ENCODE data around the gene ARHGEF1.

The ARHGEF1 gene

DNA sequence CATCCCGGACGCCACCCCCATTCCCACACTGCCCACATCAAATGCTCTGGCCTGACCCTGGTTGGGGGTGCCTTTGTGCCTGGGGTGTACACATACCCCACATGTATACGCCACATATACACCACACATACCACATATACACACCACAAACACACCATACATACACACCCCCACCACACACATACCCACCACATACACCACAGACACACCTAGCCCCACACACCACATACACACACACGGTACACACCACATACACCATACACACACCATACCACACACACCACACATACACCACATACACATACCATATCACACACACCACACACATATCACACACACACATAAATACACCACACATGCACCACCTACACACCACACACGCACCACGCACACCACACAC is 35.1 kb downstream of the ARHGEF1 start:
- DNase-seq (ENCODE audit: low read depth in 2 of 2), result no peak

DNA sequence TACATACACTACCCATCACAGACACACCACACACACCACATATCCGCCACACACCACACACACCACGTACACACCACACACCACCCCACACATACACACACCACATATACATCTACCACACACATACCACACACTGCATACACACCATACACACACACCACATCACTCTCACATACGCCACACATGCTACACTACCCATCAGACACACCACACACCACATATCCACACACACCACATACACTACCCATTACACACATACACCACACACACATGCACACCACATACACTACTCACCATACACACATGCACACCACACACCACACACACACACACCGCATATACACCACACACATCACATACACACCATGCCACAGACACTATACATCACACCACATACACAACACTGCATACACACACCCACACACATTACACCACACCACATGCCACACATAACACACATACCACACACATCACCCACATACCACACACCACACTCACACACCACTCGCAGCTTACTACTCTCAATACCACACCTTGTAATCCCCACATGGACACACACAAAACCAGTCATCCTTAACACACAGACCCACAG is 35.8 kb downstream of the ARHGEF1 start:
- DNase-seq (ENCODE audit: low read depth in 2 of 2), result no peak

DNA sequence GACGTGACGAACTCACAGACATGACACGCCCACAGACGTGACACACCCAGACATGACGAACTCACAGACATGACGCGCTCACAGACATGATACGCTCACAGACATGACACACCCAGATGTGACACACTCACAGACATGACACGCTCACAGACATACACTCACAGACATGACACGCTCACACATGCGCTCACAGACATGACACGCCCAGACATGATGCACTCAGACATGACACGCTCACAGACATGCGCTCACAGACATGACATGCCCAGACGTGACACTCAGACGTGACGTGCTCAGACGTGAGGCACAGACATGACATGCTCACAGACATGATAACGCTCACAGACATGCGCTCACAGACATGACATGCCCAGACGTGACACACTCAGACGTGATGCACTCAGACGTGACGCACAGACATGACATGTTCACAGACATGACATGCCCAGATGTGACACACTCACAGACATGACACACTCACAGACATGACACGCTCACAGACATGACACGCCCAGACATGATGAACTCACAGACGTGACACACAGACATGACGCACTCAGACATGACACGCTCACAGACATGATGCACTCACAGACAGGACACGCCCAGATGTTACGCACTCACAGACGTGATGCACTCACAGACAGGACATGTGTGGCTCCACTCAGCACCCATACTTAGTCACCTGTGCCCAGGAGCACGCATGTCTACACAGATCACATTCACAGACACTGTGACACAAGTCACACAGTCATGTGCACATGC is 37.1 kb downstream of the ARHGEF1 start:
- no peak for DNase-seq (ENCODE audit: low read depth in 2 of 2)

DNA sequence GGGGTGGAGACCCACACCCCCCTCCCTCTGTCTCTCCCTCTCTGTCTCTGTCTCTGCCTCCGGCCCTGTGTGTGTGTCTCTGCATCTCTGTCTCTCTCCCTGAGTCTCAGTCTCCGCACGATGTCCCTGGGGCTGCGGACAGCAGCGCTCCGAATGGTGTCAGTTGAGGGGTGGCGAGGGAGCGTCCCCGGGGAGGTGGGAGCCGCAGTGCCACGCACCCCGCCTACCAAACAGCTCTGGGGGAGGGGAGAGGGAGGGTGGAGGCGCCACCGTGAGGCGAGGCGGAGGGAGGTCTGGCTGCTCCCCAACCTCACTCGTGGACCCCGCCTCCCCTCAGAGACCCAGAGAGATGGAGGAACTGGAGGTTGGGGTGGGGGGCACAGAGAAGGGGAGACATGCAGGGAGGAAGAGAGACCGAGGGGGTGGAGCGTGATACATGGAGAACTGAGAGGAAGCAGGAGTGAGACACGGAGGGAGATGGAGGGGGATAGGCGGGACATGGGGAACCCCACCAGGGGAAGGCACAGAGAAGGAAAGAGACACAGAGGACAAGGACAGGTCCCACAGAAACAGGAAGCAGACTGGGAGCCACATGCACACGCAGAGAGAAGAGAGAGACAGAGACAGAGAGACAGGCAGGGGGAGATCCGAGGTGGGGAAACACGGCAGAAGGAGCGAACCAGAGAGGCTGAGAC is 38.0 kb downstream of the ARHGEF1 start:
- DNase-seq (ENCODE audit: low read depth in 2 of 2), result no peak

DNA sequence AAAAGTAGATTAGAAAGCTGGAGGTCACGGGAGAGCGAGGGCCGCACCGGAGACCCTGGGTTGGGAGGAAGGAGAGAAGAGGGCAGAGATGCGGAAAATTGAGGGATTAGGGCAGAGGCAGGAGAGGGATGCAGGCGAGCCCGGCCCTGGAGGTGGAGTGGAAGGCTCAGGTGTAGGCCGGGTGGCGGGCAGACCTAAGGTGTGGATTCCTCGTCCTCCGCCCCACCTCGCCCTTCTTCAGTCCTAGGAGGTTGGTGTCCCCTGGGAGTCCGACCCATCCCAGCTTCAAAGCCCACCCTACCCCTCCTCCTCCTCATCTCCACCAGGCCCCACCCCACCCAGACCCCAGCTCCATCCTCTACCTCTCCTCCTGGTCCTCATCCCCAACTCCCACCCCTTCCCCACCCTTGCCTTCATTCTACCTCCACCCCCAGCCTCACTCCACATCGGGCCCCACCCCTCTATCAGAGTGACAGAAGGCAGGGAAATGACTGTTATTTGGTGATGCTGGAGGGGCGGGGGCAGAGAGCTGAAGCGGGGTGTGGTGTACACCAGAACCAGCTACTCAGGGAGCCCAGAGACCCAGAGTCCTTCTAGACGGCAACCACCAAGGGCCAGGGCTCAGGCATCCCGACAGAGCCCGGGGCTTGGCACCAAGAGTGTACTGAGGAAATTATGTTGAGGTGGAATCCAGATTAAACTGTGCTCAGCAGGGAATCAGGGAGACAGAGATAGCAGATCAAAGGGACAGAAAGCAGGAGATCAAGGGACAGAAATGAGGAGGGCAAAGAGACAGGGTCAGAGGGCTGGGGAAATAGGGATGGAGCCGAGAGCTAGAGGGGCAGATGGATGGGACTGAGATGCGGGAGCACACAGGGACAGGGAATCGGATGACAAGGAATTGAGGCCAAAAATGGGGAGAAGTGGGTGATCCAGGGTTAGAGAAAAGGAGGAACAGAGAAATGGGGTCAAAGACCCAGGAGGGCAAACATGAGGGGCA is 38.9 kb downstream of the ARHGEF1 start:
- DNase-seq (ENCODE audit: low read depth in 2 of 2), result no peak

DNA sequence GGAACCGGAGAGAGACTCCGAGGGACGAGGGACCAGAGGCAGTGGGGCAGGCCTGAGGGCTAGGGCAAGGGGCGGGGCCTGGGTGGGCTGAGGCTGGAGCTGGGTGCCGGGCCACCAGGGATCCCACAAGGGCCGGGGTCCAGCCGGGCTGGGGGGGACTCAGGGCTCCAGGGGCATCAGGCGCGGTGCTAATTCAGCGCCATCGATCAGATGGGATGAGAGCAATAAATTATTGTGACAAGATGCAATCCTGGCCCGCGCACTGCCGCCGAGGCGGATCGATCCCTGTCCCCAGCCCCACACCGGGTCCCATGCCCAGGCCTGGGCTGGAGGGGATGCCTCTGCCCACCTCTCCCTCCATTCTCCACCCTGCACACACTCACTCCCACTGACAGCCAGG is 39.6 kb downstream of the ARHGEF1 start:
- no peak for DNase-seq (ENCODE audit: low read depth in 2 of 2)

DNA sequence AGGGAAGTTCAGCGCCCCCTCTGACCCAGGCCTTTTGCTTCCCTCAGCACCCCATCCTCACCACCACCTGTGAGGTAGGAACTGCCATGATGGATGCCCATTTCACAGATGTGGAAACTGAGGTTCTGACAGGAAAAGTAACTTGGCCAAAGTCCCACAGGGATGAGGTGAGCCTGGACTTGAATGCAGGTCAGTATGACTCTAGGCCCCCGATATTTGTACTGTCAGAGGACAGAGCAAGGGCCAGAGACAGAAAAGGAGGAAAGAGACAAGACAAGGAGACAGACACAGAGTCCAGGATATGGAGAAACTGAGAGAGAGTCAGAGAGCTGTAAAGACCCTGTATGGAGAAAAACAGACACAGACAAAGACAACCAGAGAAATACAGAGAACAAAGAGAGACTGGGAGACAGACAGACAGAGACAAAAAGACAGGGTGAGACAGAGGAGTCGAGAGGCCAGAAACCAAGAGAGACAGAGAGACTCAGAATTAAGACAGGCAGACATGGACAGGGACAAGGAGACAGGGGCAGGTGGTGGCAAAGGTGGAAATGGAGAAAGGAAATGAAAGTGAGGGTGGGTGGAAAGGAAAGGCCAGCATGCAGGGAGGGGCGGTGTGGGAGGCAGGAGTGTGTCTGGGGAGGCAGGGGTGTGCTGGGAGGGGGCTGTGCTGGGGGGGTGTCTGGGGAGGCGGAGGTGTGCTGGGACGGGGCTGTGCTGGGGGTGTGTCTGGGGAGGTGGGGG is 40.2 kb downstream of the ARHGEF1 start:
- no peak for DNase-seq (ENCODE audit: low read depth in 2 of 2)

DNA sequence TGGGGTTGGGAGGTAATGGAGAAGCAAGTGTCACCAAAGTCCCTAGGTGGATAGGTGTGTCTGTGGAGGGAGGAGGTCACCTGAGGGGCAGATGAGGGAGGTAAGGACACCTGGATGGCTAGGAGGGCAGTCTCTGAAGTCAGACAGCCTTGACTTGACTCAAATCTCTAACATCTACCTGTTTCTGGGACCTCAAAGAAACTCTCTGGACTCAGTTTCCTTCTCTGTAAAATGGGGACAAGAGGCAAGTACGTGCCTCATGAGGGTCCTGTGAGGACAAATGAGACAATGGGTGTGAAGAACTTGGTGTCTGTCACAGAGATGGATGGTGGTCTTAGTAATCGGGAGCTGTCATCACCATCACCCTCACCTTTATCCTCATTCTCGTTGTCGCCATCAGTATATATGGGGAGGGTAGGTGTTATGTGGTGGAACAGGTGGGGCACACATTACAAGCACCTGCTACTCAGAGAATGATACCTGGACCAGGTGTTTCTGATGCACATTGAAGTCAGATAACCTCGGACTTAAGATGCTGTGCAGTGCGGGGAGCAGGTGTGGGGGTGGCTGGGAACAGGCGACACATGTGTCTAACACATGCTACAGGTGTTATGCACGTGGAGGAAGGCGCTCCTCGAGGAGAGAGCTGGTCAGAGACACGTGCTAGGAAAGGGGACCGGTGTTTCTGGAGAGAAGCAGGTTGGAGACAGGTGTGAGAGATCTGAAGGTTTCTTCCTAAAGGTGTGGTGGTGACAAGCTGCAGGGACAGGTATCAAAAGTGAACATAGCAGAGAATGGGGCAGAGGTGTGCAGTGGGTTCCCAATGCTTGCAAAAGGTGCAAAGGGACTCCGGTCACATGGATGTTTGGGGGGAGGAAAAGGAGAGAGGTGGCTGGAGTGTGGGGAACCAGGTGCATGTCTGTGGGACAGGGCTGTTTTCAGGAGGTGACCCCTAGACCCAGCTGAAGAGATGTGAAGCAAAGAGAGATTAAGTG is 41.5 kb downstream of the ARHGEF1 start:
- DNase-seq (ENCODE audit: low read depth in 2 of 2), result no peak

DNA sequence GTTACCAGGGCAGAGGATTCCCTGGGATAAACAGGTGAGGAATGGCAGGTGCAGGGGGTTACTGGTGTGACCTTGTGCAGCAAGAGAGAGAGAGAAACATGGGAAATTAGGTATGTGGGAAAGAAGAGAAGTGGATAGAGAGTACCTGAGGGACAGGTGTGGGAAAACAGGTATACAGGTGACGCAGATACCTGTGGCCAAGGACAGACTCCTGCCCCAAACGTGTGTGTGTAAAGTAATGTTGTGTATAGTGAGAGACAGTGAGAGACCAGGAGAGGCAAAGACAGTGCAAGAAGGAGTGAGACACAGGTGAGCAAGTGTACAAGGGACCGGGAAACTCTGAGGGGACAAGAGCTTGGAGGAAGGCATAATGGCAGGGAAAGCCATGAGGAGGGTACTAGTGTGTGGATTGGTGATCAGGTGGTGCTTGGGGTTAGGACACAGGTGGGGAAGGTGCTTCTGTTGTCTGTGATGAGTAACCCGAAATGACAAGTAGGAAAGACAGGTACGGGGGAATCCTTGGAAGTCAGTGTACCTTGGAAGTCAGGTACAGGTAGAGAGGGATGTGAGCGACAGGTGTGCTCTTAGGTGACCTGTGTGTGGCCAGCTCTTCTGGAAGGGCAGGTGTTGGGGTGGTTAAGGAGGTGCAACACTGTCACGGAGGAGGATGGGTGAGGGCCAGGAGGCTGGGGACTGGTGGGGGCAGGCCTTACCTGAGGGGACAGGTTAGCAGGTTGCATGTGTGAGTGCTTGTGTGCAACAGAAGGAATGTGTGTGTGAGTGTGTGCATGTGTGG is 42.4 kb downstream of the ARHGEF1 start:
- no peak for DNase-seq (ENCODE audit: low read depth in 2 of 2)

DNA sequence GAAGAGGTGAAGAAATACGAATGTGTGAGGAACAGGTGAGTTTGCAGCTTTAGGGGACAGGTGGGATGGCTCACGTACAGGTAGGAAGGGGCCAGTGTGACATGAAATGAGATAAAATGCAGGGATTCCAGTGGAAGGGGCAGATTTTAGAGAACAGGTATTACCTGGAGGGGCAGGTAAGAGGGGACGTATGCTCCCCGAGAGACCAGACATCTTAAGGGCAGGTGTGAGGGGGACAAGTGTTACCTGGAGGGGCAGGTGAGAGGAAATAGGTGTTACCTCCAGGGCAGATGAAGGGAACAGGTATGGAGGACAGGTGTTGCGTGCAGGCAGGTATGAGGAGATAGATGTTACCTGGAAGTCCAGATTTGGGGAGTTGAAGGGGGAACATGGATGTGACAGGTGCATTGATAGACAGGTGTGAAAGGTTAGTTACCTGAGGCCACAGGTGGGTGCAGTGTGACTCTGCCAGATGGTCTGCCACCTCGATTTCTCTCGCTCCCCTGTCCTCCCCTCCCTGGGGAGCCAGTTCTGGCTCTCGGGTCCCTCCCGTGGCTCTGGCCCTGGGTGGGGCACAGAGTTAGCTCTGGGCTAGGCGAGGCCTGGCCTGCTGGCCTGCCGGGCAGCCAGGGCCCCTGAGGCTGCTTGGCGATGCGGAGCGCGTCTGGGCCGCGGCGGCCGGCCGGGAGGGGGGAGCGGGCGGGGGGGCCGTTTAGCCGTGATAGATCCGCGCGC is 43.2 kb downstream of the ARHGEF1 start:
- DNase-seq (ENCODE audit: low read depth in 2 of 2), result no peak

DNA sequence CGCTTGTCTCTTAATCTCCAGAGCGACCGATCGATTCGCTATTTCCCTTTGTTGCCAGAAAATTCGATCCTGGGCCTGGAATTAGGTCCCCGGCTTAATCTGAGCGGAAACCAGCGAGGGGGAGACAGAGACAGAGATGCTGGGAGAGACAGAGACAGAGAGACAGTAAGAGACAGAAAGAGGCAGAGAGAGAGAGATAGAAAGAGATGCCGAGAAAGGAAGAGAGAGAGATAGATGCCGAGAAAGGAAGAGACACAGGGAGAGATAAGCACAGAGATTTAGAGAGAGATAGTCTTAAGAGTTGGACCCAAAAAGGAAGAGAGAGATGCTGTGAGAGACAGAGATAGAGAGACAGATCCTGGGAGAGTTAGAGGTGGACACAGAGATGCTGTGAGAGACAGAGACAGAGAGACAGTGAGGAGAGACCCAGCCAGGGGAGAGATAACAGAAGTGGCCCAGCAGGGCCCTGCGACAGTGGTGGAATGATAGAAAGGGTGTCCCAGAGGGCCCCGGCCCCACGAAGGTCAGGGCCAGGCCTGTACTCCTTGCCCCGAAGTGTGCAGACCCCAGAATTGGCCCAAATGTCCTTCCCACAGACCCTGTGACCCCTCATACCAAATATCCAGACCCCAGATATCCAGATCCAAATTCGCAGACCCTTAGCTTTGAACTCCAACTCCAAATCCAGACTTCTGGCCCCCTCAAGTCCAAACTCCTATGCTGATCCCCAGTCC is 43.9 kb downstream of the ARHGEF1 start:
- DNase-seq (ENCODE audit: low read depth in 2 of 2), result no peak

DNA sequence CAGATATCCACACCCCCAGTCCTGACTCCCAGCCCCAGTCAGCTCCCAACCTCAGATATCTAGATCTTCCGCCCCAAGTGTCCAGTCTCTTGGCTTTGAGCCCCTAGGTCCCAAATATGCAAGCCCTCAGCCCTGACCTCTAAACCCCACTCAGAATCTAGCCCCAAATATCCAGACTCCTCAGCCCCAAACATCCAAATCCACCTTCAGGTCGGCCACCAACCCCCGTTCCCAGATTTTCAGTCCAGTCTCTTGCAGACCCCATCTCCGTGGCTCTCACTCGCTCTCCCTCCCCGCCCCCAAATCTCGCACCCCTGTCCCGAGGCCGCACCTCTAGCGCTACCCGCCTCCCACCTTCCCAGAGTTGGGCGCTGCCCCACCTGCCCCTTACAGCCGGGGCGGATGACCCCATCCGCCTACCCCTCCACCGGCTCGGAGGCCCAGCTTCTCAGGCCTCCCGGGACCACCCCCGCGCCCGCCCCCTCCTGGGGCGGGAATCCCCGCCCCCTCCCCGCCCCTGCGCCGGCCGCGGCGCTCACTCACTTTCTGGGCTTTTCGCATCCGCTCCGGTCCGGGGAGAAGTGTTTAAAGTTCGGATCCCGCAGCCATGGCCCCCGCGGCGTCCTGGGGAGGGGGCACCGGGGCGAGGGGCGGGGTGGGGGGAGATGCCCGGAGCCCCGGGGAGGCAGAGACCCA is 44.7 kb downstream of the ARHGEF1 start:
- DNase-seq (ENCODE audit: low read depth in 2 of 2), result no peak

DNA sequence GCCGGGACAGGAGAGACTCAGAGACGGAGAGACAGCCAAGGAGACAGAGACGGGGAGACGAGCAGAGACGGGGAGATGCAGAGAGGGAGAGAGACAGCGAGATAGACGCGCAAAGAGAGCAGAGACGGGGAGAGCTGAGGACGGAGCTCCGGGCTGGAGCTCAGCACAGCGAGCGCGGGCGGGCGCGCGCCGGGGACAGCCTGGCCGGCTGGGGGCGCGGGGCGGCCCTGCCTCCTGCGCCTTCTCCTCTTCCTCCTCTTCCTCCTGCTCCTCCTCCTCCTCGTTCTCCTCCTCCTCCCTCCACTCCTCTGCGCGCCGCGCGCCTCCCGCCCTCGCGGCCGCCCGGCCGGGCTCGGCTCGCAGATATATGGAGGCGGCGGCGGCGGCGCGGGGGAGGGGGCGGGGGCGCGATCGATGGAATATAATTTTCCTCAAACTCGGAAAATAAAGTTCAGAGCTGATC is 45.3 kb downstream of the ARHGEF1 start, which contains the start of gene ERFL:
TSS of gene ERFL (minus strand) at position 229 of the 463 bp plus-strand sequence. CDS start 15,530 bp downstream, outside the sequence.
- DNase-seq (ENCODE audit: low read depth in 2 of 2), result no peak

DNA sequence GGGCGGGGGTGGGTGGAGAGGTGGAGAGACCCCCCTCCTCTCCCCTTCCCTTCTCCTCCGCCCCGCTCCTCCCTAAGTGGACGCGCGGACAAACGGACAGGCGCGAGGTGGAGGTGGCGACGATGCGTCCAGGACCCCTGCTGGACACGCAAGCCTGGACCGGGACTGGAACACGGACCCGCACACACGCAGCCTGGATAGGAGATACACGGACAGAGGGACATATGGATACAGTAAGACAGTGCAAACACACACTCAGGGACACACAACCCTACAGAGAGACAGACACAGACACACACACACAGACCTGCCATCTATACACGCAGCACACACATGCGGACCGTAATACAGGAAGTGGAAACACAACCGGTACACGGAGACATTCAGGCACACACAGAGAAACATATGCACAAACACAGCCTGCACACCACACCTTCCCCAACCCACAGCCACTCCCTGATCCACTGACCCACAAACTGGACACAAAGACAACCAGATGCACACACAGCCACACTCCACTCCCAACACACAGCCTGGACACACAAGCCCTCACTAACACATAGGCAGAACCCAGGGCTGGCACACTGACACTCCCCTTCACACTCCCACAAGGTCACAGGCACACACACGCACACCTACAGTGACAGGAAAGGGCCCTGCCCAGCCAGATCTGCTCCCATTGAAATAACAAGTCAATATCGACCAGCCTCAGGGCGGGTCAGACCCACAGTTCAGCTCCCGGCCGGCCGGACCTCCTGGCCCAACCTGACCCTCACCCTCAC is 46.0 kb downstream of the ARHGEF1 start:
- no peak for DNase-seq (ENCODE audit: low read depth in 2 of 2)

DNA sequence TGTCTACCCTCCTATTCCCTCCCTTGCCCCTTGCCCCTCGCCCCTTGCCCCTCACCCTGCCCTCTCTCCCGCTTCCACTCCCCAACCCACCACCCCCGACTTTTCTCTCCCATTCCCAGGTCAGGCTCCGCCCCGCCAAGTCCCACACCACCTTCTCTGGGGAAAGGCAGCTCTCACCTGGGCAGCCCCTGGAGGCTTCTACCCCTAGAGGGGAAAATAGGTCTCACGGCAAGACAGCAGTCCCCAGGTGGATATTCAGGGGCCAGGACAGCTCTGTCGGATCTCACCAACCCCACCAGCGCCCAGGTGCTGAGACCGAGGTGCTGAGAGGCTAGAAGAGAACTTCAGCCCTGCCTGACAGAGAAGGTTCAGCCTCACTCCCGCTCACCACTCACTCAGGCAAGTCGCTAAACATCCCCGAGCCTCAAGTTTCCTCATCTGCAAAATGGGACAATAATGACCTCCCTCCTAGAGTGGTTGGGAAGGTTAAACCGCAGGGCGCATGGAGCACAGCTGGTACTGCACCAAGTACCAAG is 46.6 kb downstream of the ARHGEF1 start:
- DNase-seq (ENCODE audit: low read depth in 2 of 2), result no peak

DNA sequence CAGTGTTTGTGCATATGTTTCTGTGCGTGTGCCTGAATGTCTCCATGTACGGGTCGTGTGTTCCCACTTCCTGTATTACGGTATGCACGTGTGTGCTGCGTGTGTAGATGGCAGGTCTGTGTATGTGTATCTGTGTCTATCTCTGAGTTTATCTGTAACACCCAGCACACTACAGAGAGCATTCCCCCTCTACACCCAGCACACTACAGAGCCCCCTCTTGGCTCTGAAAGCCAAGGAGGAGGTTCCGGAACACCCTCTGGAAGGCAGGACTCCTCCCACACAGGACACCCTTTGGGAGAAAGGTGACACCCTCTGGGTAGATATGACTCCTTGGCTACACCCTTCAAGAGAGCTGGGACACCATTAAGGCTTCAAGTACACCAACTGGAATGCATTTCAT is 47.3 kb downstream of the ARHGEF1 start:
- no peak for DNase-seq (ENCODE audit: low read depth in 2 of 2)
